ENCODE data around the gene DUT.

Gene DUT

DNA sequence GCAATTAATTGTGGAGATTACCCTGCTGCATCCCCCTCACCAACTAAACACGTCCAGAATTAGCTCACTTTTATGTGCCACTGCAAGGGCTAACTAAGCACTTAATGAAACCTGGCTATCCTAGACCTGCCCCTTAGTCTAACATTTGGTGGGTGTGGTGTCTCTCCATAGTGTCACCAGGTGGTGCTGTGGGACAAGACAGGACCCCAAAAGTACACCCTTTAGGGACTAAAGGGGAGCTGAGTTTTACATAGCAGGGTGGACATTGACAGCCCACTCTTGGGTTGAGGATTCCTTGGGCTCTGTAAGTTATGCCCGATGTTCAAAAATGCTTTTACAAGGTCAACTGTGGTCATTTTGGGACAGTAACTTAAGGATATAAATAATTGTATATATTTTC lies 5.7 kb downstream of the DUT start:
- Histone ChIP-seq H3K79me2 (ENCODE audit: control insufficient read depth, low read length) (peaks cover 74% of the 10 kb centered on the region), H3K4me2 (ENCODE audit: low read length) (peak overlapping the region; percentile 10; the same call in 1 of the 2 replicates), H3K36me3 (ENCODE audit: control insufficient read depth, low read length) (peaks cover 94% of the 10 kb centered on the region), H3K4me1 (ENCODE audit: control insufficient read depth, low read length) (peaks cover 39% of the 10 kb centered on the region), H3K9me3 (ENCODE audit: control insufficient read depth, insufficient read depth, low read length) (no peaks in the 10 kb centered on the region), H3K4me3 (ENCODE audit: low read length) (no peak overlapping the region), H4K20me1 (ENCODE audit: control insufficient read depth, insufficient read depth, low read depth, low read length) (peaks cover 38% of the 10 kb centered on the region), H3K27ac (ENCODE audit: low read depth, low read length) (no peak overlapping the region), H3K27me3 (ENCODE audit: control insufficient read depth, low read length) (no peaks in the 10 kb centered on the region), H3F3A (ENCODE audit: control insufficient read depth, insufficient read depth) (peaks cover 27% of the 10 kb centered on the region), H3K9me2 (replicated peaks; ENCODE audit: control insufficient read depth, low read length) (no peaks in the 10 kb centered on the region)
- no peak for TF ChIP-seq EZH2phosphoT487 (IDR thresholded peaks at IDR 0.05; ENCODE audit: borderline replicate concordance, low read length)
- TF ChIP-seq, protein P1, sequence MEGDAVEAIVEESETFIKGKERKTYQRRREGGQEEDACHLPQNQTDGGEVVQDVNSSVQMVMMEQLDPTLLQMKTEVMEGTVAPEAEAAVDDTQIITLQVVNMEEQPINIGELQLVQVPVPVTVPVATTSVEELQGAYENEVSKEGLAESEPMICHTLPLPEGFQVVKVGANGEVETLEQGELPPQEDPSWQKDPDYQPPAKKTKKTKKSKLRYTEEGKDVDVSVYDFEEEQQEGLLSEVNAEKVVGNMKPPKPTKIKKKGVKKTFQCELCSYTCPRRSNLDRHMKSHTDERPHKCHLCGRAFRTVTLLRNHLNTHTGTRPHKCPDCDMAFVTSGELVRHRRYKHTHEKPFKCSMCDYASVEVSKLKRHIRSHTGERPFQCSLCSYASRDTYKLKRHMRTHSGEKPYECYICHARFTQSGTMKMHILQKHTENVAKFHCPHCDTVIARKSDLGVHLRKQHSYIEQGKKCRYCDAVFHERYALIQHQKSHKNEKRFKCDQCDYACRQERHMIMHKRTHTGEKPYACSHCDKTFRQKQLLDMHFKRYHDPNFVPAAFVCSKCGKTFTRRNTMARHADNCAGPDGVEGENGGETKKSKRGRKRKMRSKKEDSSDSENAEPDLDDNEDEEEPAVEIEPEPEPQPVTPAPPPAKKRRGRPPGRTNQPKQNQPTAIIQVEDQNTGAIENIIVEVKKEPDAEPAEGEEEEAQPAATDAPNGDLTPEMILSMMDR (IDR thresholded peaks at IDR 0.05; ENCODE audit: low read depth, low read length, poor library complexity, severe bottlenecking): peak; percentile 57

DNA sequence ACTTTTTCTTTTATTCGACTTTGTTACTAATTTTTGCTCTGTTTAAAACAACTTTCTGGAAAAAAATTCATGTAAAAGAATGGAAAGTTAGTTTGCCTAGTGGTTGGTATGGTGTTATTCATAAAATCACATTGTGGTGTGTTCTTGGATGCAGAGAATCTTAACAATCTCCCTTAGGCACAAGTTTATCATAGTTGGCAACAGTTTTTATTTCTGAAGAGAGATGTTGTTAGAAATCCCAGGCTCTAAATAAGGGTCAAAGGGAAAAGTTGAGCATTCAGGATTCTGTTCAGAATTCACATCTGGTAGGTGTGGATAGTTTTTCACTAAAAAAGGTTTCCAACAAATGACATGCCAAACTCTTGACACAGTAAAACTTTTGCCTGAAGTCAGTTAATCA lies 6.4 kb downstream of the DUT start:
- Histone ChIP-seq H3K9me3 (ENCODE audit: control insufficient read depth, insufficient read depth, low read length) (no peaks in the 10 kb centered on the region), H3K27ac (ENCODE audit: low read depth, low read length) (no peak overlapping the region), H3K4me2 (ENCODE audit: low read length) (0 out of 2 replicates have a peak overlapping the region, but pooled peaks have one; percentile 2), H3K4me1 (ENCODE audit: control insufficient read depth, low read length) (peaks cover 39% of the 10 kb centered on the region), H3K4me3 (ENCODE audit: low read length) (no peak overlapping the region), H3K9me2 (replicated peaks; ENCODE audit: control insufficient read depth, low read length) (no peaks in the 10 kb centered on the region), H3F3A (ENCODE audit: control insufficient read depth, insufficient read depth) (peaks cover 33% of the 10 kb centered on the region), H3K36me3 (ENCODE audit: control insufficient read depth, low read length) (peaks cover 95% of the 10 kb centered on the region), H3K27me3 (ENCODE audit: control insufficient read depth, low read length) (no peaks in the 10 kb centered on the region), H3K79me2 (ENCODE audit: control insufficient read depth, low read length) (peaks cover 67% of the 10 kb centered on the region), H4K20me1 (ENCODE audit: control insufficient read depth, insufficient read depth, low read depth, low read length) (peaks cover 38% of the 10 kb centered on the region)
- TF ChIP-seq, protein P1 (IDR thresholded peaks at IDR 0.05; ENCODE audit: low read depth, low read length, poor library complexity, severe bottlenecking): no peak
- TF ChIP-seq EZH2phosphoT487 (IDR thresholded peaks at IDR 0.05; ENCODE audit: borderline replicate concordance, low read length): no peak

DNA sequence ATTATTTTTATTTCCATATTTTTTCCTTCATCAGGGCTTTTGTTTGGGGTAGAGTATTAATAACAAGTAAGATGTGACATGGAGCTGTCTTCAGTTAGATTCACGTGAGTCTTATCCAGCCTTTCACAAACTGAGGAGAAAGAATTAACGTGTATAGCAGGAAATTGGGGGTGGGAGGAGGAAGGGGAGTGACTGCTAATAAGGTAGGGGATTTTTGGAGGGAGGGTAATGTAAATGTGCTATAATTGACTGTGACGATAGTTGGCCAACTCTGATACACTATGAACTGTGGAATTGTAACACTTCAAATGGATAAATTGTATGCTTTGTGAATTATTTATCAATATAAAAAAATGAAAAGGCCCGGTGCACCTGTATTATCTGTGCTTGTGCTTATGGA lies 8.9 kb downstream of the DUT start:
- Histone ChIP-seq H3K36me3 (ENCODE audit: control insufficient read depth, low read length) (peaks cover 82% of the 10 kb centered on the region), H3K27me3 (ENCODE audit: control insufficient read depth, low read length) (no peaks in the 10 kb centered on the region)

More for the DNA sequence above, 8.9 kb downstream of the DUT start:
- H3K4me1 ChIP-seq (ENCODE audit: control insufficient read depth, low read length): peaks cover 20% of the 10 kb centered on the region
- peaks cover 46% of the 10 kb centered on the region for H3F3A ChIP-seq (ENCODE audit: control insufficient read depth, insufficient read depth)
- no peak overlapping the region for H3K27ac ChIP-seq (ENCODE audit: low read depth, low read length)
- H3K4me3 ChIP-seq (ENCODE audit: low read length): no peak overlapping the region
- H4K20me1 ChIP-seq (ENCODE audit: control insufficient read depth, insufficient read depth, low read depth, low read length): peaks cover 24% of the 10 kb centered on the region
- TF ChIP-seq, protein P1 (IDR thresholded peaks at IDR 0.05; ENCODE audit: low read depth, low read length, poor library complexity, severe bottlenecking): no peak
- no peak for TF ChIP-seq EZH2phosphoT487 (IDR thresholded peaks at IDR 0.05; ENCODE audit: borderline replicate concordance, low read length)
- H3K9me3 ChIP-seq (ENCODE audit: control insufficient read depth, insufficient read depth, low read length): no peaks in the 10 kb centered on the region
- H3K4me2 ChIP-seq (ENCODE audit: low read length): no peak overlapping the region
- H3K9me2 ChIP-seq (replicated peaks; ENCODE audit: control insufficient read depth, low read length): no peaks in the 10 kb centered on the region
- H3K79me2 ChIP-seq (ENCODE audit: control insufficient read depth, low read length): peaks cover 42% of the 10 kb centered on the region

Data from DOHH2 (cell line).